NCI-H2107 treated with DMSO at 0.1 percent for 48 hours (cell line): ENCODE measurements around the gene AUTS2.
A peak's percentile ranks its signal among the peaks of the same experiment; 100 is the strongest.

Experiments
- DNase-seq: peaks from one replicate; lab custom pipeline; 2025; ENCODE audit not compliant: unreplicated experiment; lab: John Stamatoyannopoulos, UW

AUTS2 gene

DNA sequence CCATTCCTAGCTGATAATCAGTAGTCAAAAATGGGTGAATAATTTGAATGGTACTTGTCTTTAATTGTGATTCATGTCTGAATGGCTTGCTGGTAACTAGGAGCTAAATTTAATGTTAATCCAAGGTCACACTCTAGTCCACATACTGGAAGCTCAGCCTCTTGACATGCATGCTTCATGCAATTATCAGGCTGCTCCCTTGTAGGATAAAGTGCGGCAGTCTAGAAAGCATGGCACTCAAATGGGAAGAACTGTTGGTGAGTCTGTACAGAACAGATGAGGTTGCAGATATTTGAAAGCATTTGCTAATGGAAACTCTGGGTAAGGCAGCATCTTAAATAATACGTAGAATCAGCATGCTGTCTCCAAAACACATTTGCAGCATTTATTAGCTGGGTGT is 499.4 kb downstream of the AUTS2 start:
- DNase-seq, result no peak

GRCh38 chr7:70098133-70098561 is 499.9 kb downstream of the AUTS2 start:
- DNase-seq, result peak; percentile 12

- DNase-seq, result no peak
Measured at GRCh38 chr7:70098905-70099672, 500.8 kb downstream of the AUTS2 start.

DNA sequence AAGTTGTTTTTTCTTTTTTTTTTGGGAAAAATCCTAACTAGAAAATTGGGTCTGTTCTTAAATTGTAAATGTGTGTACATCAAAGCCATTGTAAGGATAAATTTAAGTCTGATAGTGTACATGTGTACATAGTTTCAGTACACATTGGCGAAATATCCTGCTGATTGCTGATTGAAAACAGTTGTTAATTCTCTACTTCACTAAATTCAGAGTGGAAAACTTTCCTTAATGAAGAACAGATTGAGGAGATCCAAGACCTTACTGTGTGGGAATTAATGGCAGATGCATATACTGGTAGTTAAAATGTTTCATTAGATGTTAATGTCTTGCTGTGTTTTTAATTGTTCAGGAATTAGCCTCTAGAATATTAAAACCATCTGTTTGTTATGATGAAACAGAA is 506.0 kb downstream of the AUTS2 start:
- no peak for DNase-seq

DNA sequence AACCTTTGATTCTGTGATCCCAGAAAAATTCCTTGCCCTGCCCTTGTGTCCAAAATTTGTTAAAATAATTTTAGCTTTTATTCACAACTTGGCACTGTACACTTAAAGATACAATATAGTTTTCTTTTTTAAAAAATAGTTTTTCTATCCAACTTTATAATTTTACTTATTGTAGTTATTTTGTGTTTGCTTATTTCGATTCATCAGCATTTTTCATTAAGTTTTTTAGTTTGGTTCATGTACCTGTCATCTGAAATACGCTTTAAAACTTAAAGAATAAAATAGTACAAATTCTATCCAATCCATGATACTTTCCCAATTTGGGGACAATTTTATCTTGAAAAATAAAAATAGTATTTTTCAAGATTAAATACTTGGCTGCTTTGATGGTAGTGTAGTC is 514.8 kb downstream of the AUTS2 start:
- no peak for DNase-seq

- DNase-seq, result no peak
Measured at GRCh38 chr7:70113536-70113935, 515.3 kb downstream of the AUTS2 start.

DNA sequence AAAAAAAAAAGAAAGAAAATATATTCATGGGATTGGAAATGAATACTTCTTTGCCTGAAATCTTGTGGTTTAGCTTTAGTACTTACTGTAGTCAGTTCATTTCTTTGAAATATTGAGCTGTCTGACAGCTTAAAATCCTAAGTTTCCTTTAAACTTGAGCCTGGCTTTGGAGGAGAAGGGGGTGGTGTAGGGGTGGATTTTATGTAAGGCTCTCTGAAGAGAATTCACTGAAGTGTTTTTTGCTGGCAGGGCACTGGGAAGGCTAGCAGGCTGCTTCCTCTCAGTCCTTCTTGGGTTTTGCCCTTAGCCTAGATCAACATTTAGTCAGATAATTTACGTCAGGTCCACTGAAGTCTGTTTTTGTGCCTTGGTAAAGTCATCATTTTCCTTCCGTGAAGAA is 516.5 kb downstream of the AUTS2 start:
- no peak for DNase-seq

- DNase-seq, result no peak
Measured at GRCh38 chr7:70116244-70116643, 518.0 kb downstream of the AUTS2 start.

DNA sequence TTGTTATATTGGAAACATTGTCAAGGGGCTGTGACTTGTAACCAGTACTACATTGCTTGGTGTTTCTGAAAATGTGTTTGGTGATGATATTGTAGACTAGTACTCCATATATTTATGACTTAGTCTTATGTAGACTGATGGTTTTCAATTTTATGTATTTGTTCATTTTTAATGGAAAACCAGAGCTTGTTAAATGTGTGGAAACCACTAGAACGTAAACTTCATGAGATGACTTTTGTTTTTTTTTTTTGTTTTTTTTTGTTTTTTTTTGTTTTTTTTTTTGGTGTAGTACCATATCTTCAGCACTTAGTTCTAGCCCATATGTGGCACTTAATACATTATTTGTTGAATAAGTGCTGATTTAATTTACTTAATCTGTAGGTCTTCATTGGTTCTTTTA is 518.6 kb downstream of the AUTS2 start:
- no peak for DNase-seq

DNA sequence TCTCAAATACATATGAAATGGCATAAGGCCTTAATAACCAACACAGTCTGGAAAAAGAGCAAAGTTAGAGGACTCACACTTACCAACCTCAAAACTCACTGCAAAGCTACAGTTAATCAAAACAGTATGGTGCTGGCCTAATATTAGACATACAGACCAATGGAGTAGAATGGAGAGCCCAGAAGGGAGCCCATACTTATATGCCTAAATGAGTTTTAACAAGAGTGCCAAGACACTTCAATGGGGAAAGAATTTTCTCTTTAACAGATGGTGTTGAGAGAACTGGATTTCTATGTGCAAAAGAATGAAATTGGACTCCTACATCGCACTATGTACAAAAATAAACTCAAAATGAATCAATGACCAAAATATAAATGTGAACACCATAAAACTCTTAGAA is 522.6 kb downstream of the AUTS2 start:
- no peak for DNase-seq

- no peak for DNase-seq
Measured at GRCh38 chr7:70131817-70132216, 533.5 kb downstream of the AUTS2 start.

- DNase-seq, result no peak
Measured at GRCh38 chr7:70132226-70132851, 534.1 kb downstream of the AUTS2 start.

DNA sequence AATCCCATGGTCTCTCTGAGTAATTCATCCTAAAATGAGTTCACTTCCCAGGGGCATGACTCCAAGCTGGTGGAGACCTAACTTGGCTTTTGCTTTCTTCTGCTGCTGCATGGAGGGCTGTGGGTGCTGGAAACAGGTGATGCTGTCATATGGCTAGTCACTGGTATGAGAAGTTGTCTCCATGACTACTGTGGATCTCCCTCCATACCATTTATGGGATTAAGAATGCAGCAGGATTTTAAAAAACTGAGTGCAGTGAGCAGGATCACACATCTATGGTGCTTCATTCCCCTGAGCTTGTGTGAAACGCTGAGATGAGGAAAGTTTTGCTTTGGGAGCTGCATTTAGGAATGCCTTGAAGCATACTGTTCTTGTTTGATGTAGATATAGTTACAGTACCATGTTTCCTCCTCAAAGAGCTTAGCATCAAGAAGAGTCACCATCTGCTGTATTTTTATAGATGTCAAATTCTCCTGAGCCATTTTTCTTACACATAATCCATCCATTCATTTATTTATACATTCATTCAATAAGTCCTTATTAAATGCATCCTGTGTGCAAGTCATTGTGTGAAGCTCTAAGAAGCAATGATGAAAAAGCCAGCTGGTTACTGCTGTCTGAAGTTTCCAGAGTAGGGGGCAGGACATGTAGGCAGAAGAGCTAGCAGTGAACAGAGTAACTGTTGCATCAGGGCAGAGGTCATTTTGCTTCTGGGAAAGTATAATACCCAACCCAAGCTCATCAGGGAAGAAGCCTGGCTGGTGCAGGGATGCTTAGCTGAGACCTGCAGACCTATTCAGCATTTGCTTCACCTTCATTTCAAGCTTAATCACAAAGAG is 534.8 kb downstream of the AUTS2 start:
- DNase-seq, result no peak

- no peak for DNase-seq
Measured at GRCh38 chr7:70134029-70134770, 535.9 kb downstream of the AUTS2 start.

- no peak for DNase-seq
Measured at GRCh38 chr7:70135656-70136055, 537.4 kb downstream of the AUTS2 start.

DNA sequence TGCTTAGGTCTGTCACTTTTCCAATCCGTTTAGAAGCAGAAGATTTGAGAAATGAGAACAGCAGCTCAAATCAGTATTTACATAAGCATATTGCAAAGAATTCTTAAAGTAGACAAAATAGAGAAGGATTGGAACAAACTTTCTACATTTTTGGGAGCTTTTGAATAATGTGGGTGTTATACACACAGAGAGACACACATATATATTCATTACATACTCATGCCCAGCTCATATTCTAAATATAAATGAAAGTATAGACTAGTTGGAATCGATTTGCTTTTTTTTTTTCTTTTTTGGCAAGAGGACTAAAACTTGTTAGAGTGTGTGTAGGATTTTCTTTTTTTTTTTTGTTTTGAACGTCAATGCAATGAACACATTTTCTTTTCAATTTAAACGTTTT is 538.9 kb downstream of the AUTS2 start:
- DNase-seq, result no peak

DNA sequence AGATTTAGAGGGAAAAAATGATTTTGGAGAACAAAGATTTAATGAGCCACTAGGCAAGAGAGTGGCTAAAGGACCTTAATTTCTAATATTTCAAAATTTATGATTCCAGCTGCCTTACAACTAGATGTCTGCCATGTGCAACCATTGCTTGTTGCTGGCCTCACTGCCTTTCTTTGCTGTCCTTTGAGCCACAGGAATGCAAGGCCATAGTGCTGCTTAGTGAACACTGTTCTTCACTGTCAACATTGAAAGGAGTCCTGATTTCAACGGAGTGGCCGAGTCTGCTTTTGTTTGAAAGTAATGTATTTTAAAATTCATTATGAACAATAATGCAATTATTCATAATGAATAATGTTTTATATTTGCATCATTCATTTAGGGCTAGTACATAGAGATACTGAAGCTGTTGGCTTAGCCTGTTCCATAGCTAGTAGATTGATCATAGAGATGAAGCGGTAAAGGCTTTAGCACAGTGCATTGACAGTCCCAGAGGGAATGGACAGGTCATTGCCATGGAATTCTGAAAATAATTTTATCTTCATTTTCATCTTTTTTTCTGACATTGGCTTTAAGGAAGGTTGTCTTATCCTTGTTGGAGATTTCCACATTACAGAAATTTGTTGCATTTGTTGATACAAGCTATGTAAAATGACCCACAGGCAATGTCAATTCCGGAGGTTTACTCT is 544.1 kb downstream of the AUTS2 start:
- DNase-seq, result no peak

- DNase-seq, result peak; percentile 31
Measured at GRCh38 chr7:70143075-70144044, 545.1 kb downstream of the AUTS2 start.

GRCh38 chr7:70148997-70149396 is 550.7 kb downstream of the AUTS2 start:
- DNase-seq, result no peak
